ENCODE results near the gene LDLRAD4.

DNA sequence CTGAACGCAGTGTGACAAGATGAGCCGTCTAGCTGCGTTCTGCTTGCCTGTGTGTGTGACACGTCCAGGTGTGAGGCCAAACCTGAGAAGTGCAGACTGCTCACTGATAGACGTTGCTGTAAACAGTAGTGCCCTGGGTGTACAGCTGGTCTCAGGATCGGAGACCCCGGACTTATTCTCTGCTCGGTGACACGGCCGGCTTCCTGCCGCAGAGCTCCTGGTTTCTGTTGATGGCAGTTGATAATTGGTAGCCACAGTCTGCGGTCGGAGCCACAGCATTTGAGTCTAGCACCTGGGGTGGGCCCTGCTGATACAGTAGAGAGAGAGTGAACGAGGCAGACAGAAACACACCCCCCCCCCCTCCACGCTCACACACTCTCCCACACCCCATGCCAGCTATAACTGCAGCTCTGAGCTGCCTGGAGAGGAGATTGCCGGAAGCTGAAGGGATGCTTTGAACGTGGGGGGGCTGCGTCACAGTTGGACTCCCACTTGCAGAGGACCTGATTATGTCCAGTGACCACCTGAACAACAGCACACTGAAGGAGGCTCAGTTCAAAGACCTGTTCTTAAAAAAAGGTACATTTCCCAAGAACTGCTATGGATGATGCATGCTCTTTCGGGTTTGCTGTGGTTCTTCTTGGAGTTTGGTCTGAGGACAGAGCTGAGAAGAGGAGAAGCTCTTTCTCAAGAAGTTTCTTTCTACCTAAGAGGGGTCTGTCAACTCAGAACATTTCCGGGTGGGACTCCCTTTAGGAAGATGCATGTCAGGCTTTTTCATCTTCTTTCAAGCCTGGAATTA is 393.8 kb downstream of the LDLRAD4 start:
- TF ChIP-seq, protein P1, sequence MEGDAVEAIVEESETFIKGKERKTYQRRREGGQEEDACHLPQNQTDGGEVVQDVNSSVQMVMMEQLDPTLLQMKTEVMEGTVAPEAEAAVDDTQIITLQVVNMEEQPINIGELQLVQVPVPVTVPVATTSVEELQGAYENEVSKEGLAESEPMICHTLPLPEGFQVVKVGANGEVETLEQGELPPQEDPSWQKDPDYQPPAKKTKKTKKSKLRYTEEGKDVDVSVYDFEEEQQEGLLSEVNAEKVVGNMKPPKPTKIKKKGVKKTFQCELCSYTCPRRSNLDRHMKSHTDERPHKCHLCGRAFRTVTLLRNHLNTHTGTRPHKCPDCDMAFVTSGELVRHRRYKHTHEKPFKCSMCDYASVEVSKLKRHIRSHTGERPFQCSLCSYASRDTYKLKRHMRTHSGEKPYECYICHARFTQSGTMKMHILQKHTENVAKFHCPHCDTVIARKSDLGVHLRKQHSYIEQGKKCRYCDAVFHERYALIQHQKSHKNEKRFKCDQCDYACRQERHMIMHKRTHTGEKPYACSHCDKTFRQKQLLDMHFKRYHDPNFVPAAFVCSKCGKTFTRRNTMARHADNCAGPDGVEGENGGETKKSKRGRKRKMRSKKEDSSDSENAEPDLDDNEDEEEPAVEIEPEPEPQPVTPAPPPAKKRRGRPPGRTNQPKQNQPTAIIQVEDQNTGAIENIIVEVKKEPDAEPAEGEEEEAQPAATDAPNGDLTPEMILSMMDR (IDR thresholded peaks at IDR 0.05): no peak
- no peak for TF ChIP-seq POLR2A (IDR thresholded peaks at IDR 0.05)

Data from lower leg skin (tissue), 3 donors.